Stomach (tissue), 9 donors: ENCODE measurements around the gene ZYX. TPM values are rescaled to one million over a fixed set of nuclear protein-coding genes. Genes with fewer than 3 reads are reported as not detected.

Source experiments
- DNase-seq, 2 donors: peaks; one replicate each; pipeline versions ENCODE4 v3.0.0 to v3.0.0-alpha.2; 2013 to 2019
- H3K27ac ChIP-seq, 5 donors: fragments of 200-600 bp in 4 of 5; sonication (generic) in 4 of 5; one replicate each; pipeline ENCODE4 v1.5.1; 2013 to 2019; ENCODE audit warnings: mild to moderate bottlenecking in 1 of 5, moderate library complexity in 1 of 5
- H3K27me3 ChIP-seq, 3 donors: fragments of 200-600 bp; sonication (generic); one replicate each; pipeline ENCODE4 v1.5.1; 2017 to 2019; ENCODE audit warnings: mixed run types in 1 of 3
- H3K36me3 ChIP-seq, 4 donors: fragments of 200-600 bp; sonication (generic); 1 replicate in 3 of 4; 2 replicates in 1 of 4; pipeline ENCODE4 v1.5.1; 2016 to 2019
- H3K4me1 ChIP-seq, 4 donors: fragments of 200-600 bp; sonication (generic); one replicate each; pipeline ENCODE4 v1.5.1; 2016 to 2019
- H3K4me3 ChIP-seq, 4 donors: fragments of 200-600 bp; sonication (generic) in 3 of 4; one replicate each; pipeline ENCODE4 v1.5.1; 2016 to 2019; ENCODE audit warnings: mild to moderate bottlenecking in 1 of 4
- H3K9me3 ChIP-seq, 4 donors: fragments of 200-600 bp; sonication (generic); one replicate each; pipeline ENCODE4 v1.5.1; 2016 to 2019
- EP300 ChIP-seq: sonication (generic); formaldehyde crosslinking; IDR thresholded peaks from one replicate; pipeline ENCODE4 v1.6.1; 2017; ENCODE audit warnings: antibody characterized with exemption
- POLR2A ChIP-seq, 4 donors: fragments of 450-650 bp; IDR thresholded peaks; one replicate each; pipeline ENCODE4 v1.6.1; 2016; ENCODE audit warnings: antibody characterized with exemption in 4 of 4, control low read depth in 2 of 4, mild to moderate bottlenecking in 1 of 4, moderate library complexity in 1 of 4
- POLR2AphosphoS5 ChIP-seq, 3 donors: sonication (generic); formaldehyde crosslinking; IDR thresholded peaks; one replicate each; pipeline ENCODE4 v1.6.1; 2016; ENCODE audit warnings: antibody characterized with exemption in 3 of 3
- WGBS, 5 donors: extraction: QIAGEN DNeasy Blood & Tissue Kit in 3 of 5; methylation state at CpG; one replicate each; pipeline versions ENCODE4 v1.1.5 to v1.1.7; 2013 to 2018; 5-methylcytosine and 5-hydroxymethylcytosine counted together
- intact Hi-C: fragments of 100-400 bp; cut with DNase I; formaldehyde crosslinking; loops from one replicate; pipeline ENCODE4 v1.15.1; 2023; ENCODE audit warnings: low total_unique reads
- polyA plus RNA-seq, 3 donors: library from polyadenylated mRNA; stranded (reverse); fragments of 200-250 nt; gene quantifications; one replicate each; pipeline ENCODE4 v1.2.3, GENCODE V29; 2013
- total RNA-seq, 5 donors: library from RNA; depleted of rRNA; stranded (reverse); fragments of >200 nt; gene quantifications; one replicate each; pipeline versions ENCODE4 v1.1.0 to v1.2.3, GENCODE V29; 2014 to 2016
- TF ChIP-seq, protein P1 (sequence below), 7 experiments: fragments of 450-650 bp in 4 of 7; fragments of 200-600 bp in 3 of 7; sonication (generic) in 3 of 7; IDR thresholded peaks; one replicate each; pipeline ENCODE4 v1.5.1; 2016 to 2019; ENCODE audit warnings: antibody characterized with exemption in 7 of 7, control low read depth in 2 of 7, mild to moderate bottlenecking in 1 of 7
- donor health status: healthy with polysubstance abuse.
- donor health status: Bipolar disorder and iron deficiency.
- donor health status: healthy.

ZYX gene
- total and polyA plus RNA-seq, 8 donors: 20.6 to 102 (median 73.7) TPM

DNA sequence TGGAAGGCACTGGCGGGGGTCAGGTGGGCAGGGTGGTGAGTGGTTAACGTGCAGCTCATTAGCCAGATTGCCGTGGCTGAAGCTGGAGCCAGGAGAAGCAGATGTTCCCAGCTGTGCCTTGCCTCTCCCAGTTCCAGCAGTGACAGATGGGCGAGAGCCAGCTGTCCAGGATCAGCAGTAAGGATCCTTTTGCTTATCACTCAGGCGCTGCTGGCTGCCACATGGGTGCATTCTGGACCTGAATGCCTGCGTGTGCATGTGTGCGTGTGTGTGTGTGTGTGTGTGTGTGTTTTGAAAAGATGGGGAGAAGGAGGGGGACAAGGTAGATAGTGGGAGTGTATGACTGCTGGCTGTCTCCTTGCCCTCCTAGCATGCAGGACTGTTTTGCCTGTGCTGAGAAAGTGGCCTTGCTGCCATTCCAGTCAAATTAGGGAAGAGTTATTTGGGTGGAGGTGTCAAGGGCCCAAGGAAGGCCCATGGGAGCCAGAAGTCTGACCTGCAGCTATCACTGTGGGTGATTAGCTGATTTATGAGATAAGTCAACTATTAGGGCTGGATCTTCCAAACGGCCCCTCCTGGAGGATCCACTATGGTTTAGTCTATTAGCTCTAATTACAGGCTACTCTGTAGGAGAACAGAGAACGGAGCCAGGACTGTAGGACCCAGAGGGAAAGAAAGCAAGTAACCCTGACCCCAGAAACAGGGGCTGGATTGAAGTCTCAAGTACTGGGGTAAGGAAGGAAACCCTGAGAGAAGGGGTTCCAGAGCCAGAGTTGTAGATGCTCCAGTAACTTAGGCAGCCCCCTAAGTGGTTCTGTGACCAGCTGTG lies 24.2 kb downstream of the ZYX start:
- peak in 1 of 2 donors; percentile 84 for DNase-seq
- intact Hi-C loops: no loop called here
- no peaks in the 10 kb centered on the region for H3K27me3 ChIP-seq
- H3K4me3 ChIP-seq: no peak overlapping the region
- TF ChIP-seq POLR2AphosphoS5 (IDR thresholded peaks at IDR 0.05): peak in 1 of 3 donors; percentile 53
- TF ChIP-seq, protein P1, sequence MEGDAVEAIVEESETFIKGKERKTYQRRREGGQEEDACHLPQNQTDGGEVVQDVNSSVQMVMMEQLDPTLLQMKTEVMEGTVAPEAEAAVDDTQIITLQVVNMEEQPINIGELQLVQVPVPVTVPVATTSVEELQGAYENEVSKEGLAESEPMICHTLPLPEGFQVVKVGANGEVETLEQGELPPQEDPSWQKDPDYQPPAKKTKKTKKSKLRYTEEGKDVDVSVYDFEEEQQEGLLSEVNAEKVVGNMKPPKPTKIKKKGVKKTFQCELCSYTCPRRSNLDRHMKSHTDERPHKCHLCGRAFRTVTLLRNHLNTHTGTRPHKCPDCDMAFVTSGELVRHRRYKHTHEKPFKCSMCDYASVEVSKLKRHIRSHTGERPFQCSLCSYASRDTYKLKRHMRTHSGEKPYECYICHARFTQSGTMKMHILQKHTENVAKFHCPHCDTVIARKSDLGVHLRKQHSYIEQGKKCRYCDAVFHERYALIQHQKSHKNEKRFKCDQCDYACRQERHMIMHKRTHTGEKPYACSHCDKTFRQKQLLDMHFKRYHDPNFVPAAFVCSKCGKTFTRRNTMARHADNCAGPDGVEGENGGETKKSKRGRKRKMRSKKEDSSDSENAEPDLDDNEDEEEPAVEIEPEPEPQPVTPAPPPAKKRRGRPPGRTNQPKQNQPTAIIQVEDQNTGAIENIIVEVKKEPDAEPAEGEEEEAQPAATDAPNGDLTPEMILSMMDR (IDR thresholded peaks at IDR 0.05): no peak
- no peak for TF ChIP-seq EP300
- TF ChIP-seq POLR2A (IDR thresholded peaks at IDR 0.05): no peak
- no peaks in the 10 kb centered on the region for H3K9me3 ChIP-seq
- no peak overlapping the region for H3K27ac ChIP-seq
- WGBS, 5 donors: 50 to 71% (median 55%) methylated on average over 8 to 9 of the region's 9 CpGs
- peaks cover 0 to 10% (median 8%) of the 10 kb centered on the region in 4 donors for H3K36me3 ChIP-seq
- peaks cover 16 to 49% (median 34%) of the 10 kb centered on the region in 4 donors for H3K4me1 ChIP-seq

GRCh38 chr7:143406002-143406357 lies 24.8 kb downstream of the ZYX start:
- H3K36me3 ChIP-seq: peaks cover 0 to 5% (median 3%) of the 10 kb centered on the region in 4 donors
- TF ChIP-seq EP300 (no peak), POLR2A (IDR thresholded peaks at IDR 0.05) (no peak), POLR2AphosphoS5 (IDR thresholded peaks at IDR 0.05) (no peak)
- TF ChIP-seq, protein P1 (IDR thresholded peaks at IDR 0.05): no peak
- 69 to 78% (median 76%) methylated on average over 3 of the region's 3 CpGs for WGBS, 5 donors
- no peak for DNase-seq
- H3K27me3 ChIP-seq: no peaks in the 10 kb centered on the region
- H3K4me3 ChIP-seq: no peak overlapping the region
- no peaks in the 10 kb centered on the region for H3K9me3 ChIP-seq
- H3K27ac ChIP-seq: no peak overlapping the region
- intact Hi-C loops: no loop called here
- H3K4me1 ChIP-seq: peaks cover 16 to 55% (median 37%) of the 10 kb centered on the region in 4 donors

- intact Hi-C loops: no loop called here
- no peak for DNase-seq
- H3K9me3 ChIP-seq: no peaks in the 10 kb centered on the region
- peak overlapping the region; percentile 48 to 63 (median 56) for H3K4me3 ChIP-seq
- H3K36me3 ChIP-seq: no peaks in the 10 kb centered on the region
- no peak for TF ChIP-seq POLR2AphosphoS5 (IDR thresholded peaks at IDR 0.05)
- TF ChIP-seq, protein P1 (IDR thresholded peaks at IDR 0.05): no peak
- no peak for TF ChIP-seq EP300
- 36 to 46% (median 44%) methylated on average over 9 to 13 of the region's 13 CpGs for WGBS, 5 donors
- peak overlapping the region in 4 of 5 donors; percentile 26 to 84 (median 64) for H3K27ac ChIP-seq
- no peaks in the 10 kb centered on the region for H3K27me3 ChIP-seq
- H3K4me1 ChIP-seq: peaks cover 16 to 55% (median 39%) of the 10 kb centered on the region in 4 donors
Measured at GRCh38 chr7:143407287-143408251, 26.4 kb downstream of the ZYX start.

- Histone ChIP-seq H3K27me3 (no peaks in the 10 kb centered on the region), H3K36me3 (no peaks in the 10 kb centered on the region), H3K4me3 (peak overlapping the region; percentile 48 to 63 (median 56)), H3K9me3 (no peaks in the 10 kb centered on the region), H3K27ac (peak overlapping the region; percentile 50 to 84 (median 78)), H3K4me1 (peaks cover 16 to 55% (median 39%) of the 10 kb centered on the region in 4 donors)
- TF ChIP-seq POLR2A (IDR thresholded peaks at IDR 0.05): no peak
- TF ChIP-seq POLR2AphosphoS5 (IDR thresholded peaks at IDR 0.05): no peak
- WGBS, 5 donors: 14 to 50% (median 26%) methylated on average over 6 to 20 of the region's 20 CpGs
- DNase-seq: no peak
- intact Hi-C loops: no loop called here
Measured at GRCh38 chr7:143408252-143408685, 27.1 kb downstream of the ZYX start.
